H9 (cell line): ENCODE data around the gene EPS15. TPM values are rescaled to one million over a fixed set of nuclear protein-coding genes. Genes with fewer than 3 reads are reported as not detected.

ENCODE experiments used
- DNase-seq: peaks from one replicate; pipeline ENCODE4 v3.0.0-alpha.2; 2017
- H2AFZ ChIP-seq: one replicate; pipeline ENCODE4 v1.6.1; 2013; ENCODE audit warnings: mild to moderate bottlenecking, low read length, control low read depth, moderate library complexity
- H2AK5ac ChIP-seq: 2 replicates; pipeline ENCODE4 v1.6.1; 2013; ENCODE audit warnings: low read length, control low read depth, mixed read lengths; ENCODE audit not compliant: insufficient read length
- H2BK120ac ChIP-seq: one replicate; pipeline ENCODE4 v1.6.1; 2013; ENCODE audit warnings: low read depth, mild to moderate bottlenecking, low read length, control low read depth, inconsistent platforms; ENCODE audit not compliant: poor library complexity, severe bottlenecking
- H2BK12ac ChIP-seq: 2 replicates; pipeline ENCODE4 v1.6.1; 2013; ENCODE audit warnings: low read length, control low read depth, mixed read lengths, low read depth; ENCODE audit not compliant: insufficient read length
- H2BK15ac ChIP-seq: 2 replicates; pipeline ENCODE4 v1.6.1; 2013; ENCODE audit warnings: low read depth, low read length, control low read depth
- H2BK20ac ChIP-seq: one replicate; pipeline ENCODE4 v1.6.1; 2013; ENCODE audit warnings: low read depth, mild to moderate bottlenecking, low read length, control low read depth, inconsistent platforms; ENCODE audit not compliant: poor library complexity, severe bottlenecking
- H2BK5ac ChIP-seq: 2 replicates; pipeline ENCODE4 v1.6.1; 2013; ENCODE audit warnings: low read length, control low read depth, mixed read lengths; ENCODE audit not compliant: insufficient read length
- H3K14ac ChIP-seq: 2 replicates; pipeline ENCODE4 v1.6.1; 2013; ENCODE audit warnings: low read length, control low read depth; ENCODE audit not compliant: insufficient read depth
- H3K18ac ChIP-seq: 2 replicates; pipeline ENCODE4 v1.6.1; 2013; ENCODE audit warnings: low read depth, mild to moderate bottlenecking, mixed read lengths, low read length, control low read depth; ENCODE audit not compliant: insufficient read length
- H3K23ac ChIP-seq: 2 replicates; pipeline ENCODE4 v1.6.1; 2013; ENCODE audit warnings: low read length, control low read depth, mixed read lengths, low read depth; ENCODE audit not compliant: insufficient read length
- H3K23me2 ChIP-seq: 2 replicates; pipeline ENCODE4 v1.6.1; 2013; ENCODE audit warnings: low read depth, mild to moderate bottlenecking, mixed read lengths, low read length, control low read depth; ENCODE audit not compliant: insufficient read length, poor library complexity, severe bottlenecking
- H3K27ac ChIP-seq: 2 replicates; pipeline ENCODE4 v1.5.1; 2013; ENCODE audit warnings: low read length, control low read depth, mixed read lengths, low read depth; ENCODE audit not compliant: insufficient read length
- H3K27me3 ChIP-seq: 2 replicates; pipeline ENCODE4 v1.6.1; 2013; ENCODE audit warnings: low read length, control low read depth, inconsistent platforms; ENCODE audit not compliant: insufficient read depth
- H3K4ac ChIP-seq: 2 replicates; pipeline ENCODE4 v1.6.1; 2013; ENCODE audit warnings: low read depth, mild to moderate bottlenecking, control low read depth, inconsistent platforms, low read length, moderate library complexity
- H3K4me1 ChIP-seq: 2 replicates; pipeline ENCODE4 v1.6.1; 2013; ENCODE audit warnings: low read length, control low read depth, inconsistent platforms; ENCODE audit not compliant: insufficient read depth
- H3K4me2 ChIP-seq: 2 replicates; pipeline ENCODE4 v1.6.1; 2013; ENCODE audit warnings: low read length, control low read depth, mixed read lengths; ENCODE audit not compliant: insufficient read length, insufficient read depth
- H3K56ac ChIP-seq: 2 replicates; pipeline ENCODE4 v1.6.1; 2013; ENCODE audit warnings: low read depth, mild to moderate bottlenecking, mixed read lengths, low read length, control low read depth; ENCODE audit not compliant: insufficient read length
- H3K79me1 ChIP-seq: 2 replicates; pipeline ENCODE4 v1.6.1; 2013; ENCODE audit warnings: low read depth, mild to moderate bottlenecking, moderate library complexity, low read length, control low read depth, inconsistent platforms; ENCODE audit not compliant: insufficient read depth, poor library complexity, severe bottlenecking
- H3K79me2 ChIP-seq: 2 replicates; pipeline ENCODE4 v1.6.1; 2013; ENCODE audit warnings: low read length, control low read depth, inconsistent platforms; ENCODE audit not compliant: insufficient read depth
- H3K9ac ChIP-seq: 2 replicates; pipeline ENCODE4 v1.6.1; 2013; ENCODE audit warnings: low read length, control low read depth, mixed read lengths; ENCODE audit not compliant: insufficient read length; ENCODE audit errors: extremely low read depth
- H3K9me3 ChIP-seq: one replicate; pipeline ENCODE4 v1.6.1; 2013; ENCODE audit warnings: low read depth, low read length, inconsistent platforms; ENCODE audit not compliant: control insufficient read depth
- H3T11ph ChIP-seq: one replicate; pipeline ENCODE4 v1.6.1; 2013; ENCODE audit warnings: mild to moderate bottlenecking, low read length, control low read depth, inconsistent platforms
- H4K20me1 ChIP-seq: one replicate; pipeline ENCODE4 v1.6.1; 2013; ENCODE audit not compliant: control insufficient read depth, insufficient read length, insufficient read depth
- H4K5ac ChIP-seq: 2 replicates; pipeline ENCODE4 v1.6.1; 2013; ENCODE audit warnings: low read depth, mild to moderate bottlenecking, mixed read lengths, low read length, control low read depth; ENCODE audit not compliant: insufficient read length
- H4K8ac ChIP-seq: replicated peaks from 2 replicates; pipeline ENCODE4 v1.6.1; 2013; ENCODE audit warnings: low read length, control low read depth, mixed read lengths, low read depth; ENCODE audit not compliant: insufficient read length
- H4K91ac ChIP-seq: 2 replicates; pipeline ENCODE4 v1.6.1; 2013; ENCODE audit warnings: low read depth, mild to moderate bottlenecking, moderate library complexity, mixed read lengths, low read length, control low read depth; ENCODE audit not compliant: insufficient read length
- H3K27ac Mint-ChIP-seq, 3 experiments: 2 replicates in 2 of 3; 3 replicates in 1 of 3; pipeline ENCODE4 v1.8.0; 2020 to 2021; ENCODE audit warnings: mixed read lengths in 3 of 3, mild to moderate bottlenecking in 1 of 3, moderate library complexity in 1 of 3
- H3K27me3 Mint-ChIP-seq: 2 replicates; pipeline ENCODE4 v1.8.0; 2021; ENCODE audit warnings: low read depth, mild to moderate bottlenecking, moderate library complexity, mixed read lengths
- H3K36me3 Mint-ChIP-seq, 3 experiments: 2 replicates in 2 of 3; 3 replicates in 1 of 3; pipeline ENCODE4 v1.8.0; 2020 to 2021; ENCODE audit warnings: low read depth in 3 of 3, mixed read lengths in 3 of 3; ENCODE audit not compliant: insufficient read depth in 1 of 3
- H3K4me1 Mint-ChIP-seq, 2 experiments: 2 replicates each; pipeline ENCODE4 v1.8.0; 2020; ENCODE audit warnings: mixed read lengths in 2 of 2
- H3K4me3 Mint-ChIP-seq, 2 experiments: 2 replicates in 1 of 2; 3 replicates in 1 of 2; pipeline ENCODE4 v1.8.0; 2020 to 2021; ENCODE audit warnings: mild to moderate bottlenecking in 2 of 2, mixed read lengths in 2 of 2, moderate library complexity in 1 of 2
- H3K9me3 Mint-ChIP-seq, 2 experiments: 2 replicates in 1 of 2; 3 replicates in 1 of 2; pipeline ENCODE4 v1.8.0; 2020; ENCODE audit warnings: mild to moderate bottlenecking in 2 of 2, mixed read lengths in 2 of 2, moderate library complexity in 1 of 2
- total RNA-seq: library from RNA; stranded (reverse); gene quantifications from 2 replicates; pipeline ENCODE4 v1.2.1, GENCODE V29; 2021
- TF ChIP-seq, protein P1 (sequence below): fragments of 200-600 bp; sonication (generic); conservative IDR thresholded peaks from 3 replicates; pipeline ENCODE4 v1.8.0; 2021; ENCODE audit warnings: antibody characterized with exemption, mild to moderate bottlenecking

The EPS15 gene
- total RNA-seq, 1 experiment from 2014 or later = 44.1 TPM

- Histone ChIP-seq H2BK15ac (no peak overlapping the region), H3K79me1 (no peaks in the 10 kb centered on the region), H4K5ac (no peak overlapping the region), H2BK120ac (no peak overlapping the region), H3K56ac (no peak overlapping the region), H2AK5ac (no peak overlapping the region), H2BK12ac (no peak overlapping the region), H3K4me1 (no peaks in the 10 kb centered on the region), H4K20me1 (no peaks in the 10 kb centered on the region), H3K4me2 (no peak overlapping the region), H3K79me2 (no peaks in the 10 kb centered on the region), H3K9me3 (no peaks in the 10 kb centered on the region), H3T11ph (no peak overlapping the region), H2AFZ (no peak overlapping the region), H4K91ac (no peak overlapping the region), H3K23ac (no peak overlapping the region), H3K18ac (no peak overlapping the region), H3K4ac (no peak overlapping the region), H3K9ac (no peak overlapping the region), H2BK5ac (no peak overlapping the region), H2BK20ac (no peak overlapping the region), H3K27me3 (no peaks in the 10 kb centered on the region), H3K27ac (no peak overlapping the region), H3K14ac (no peak overlapping the region), H4K8ac (no peak overlapping the region), H3K23me2 (no peaks in the 10 kb centered on the region)
- H3K27ac Mint-ChIP-seq = no peak overlapping the region
- H3K4me3 Mint-ChIP-seq = no peak overlapping the region; a peak in 1 of 5 replicates
- no peaks in the 10 kb centered on the region for H3K9me3 Mint-ChIP-seq
- DNase-seq = no peak
- peaks cover 10 to 14% of the 10 kb centered on the region in 2 experiments for H3K4me1 Mint-ChIP-seq
- TF ChIP-seq, protein P1, sequence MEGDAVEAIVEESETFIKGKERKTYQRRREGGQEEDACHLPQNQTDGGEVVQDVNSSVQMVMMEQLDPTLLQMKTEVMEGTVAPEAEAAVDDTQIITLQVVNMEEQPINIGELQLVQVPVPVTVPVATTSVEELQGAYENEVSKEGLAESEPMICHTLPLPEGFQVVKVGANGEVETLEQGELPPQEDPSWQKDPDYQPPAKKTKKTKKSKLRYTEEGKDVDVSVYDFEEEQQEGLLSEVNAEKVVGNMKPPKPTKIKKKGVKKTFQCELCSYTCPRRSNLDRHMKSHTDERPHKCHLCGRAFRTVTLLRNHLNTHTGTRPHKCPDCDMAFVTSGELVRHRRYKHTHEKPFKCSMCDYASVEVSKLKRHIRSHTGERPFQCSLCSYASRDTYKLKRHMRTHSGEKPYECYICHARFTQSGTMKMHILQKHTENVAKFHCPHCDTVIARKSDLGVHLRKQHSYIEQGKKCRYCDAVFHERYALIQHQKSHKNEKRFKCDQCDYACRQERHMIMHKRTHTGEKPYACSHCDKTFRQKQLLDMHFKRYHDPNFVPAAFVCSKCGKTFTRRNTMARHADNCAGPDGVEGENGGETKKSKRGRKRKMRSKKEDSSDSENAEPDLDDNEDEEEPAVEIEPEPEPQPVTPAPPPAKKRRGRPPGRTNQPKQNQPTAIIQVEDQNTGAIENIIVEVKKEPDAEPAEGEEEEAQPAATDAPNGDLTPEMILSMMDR = no peak
- H3K36me3 Mint-ChIP-seq = peaks cover 2 to 10% (median 2%) of the 10 kb centered on the region in 3 experiments; a peak in 5 of 7 replicates
- H3K27me3 Mint-ChIP-seq = no peaks in the 10 kb centered on the region
Measured at GRCh38 chr1:51416910-51417309, 102.2 kb downstream of the EPS15 start.
